A172 (cell line): ENCODE measurements around the gene TRDN. TPM values are rescaled to one million over a fixed set of nuclear protein-coding genes. Genes with fewer than 3 reads are reported as not detected.
"Not testable (repeated sequence)": the region's sequence is repeated elsewhere in the genome, so short reads cannot be mapped to it uniquely, and the experiment has no call there.

Source experiments
- DNase-seq: peaks from one replicate; pipeline ENCODE4 v3.0.0-alpha.2; 2015; ENCODE audit warnings: low spot score
- total RNA-seq: library from RNA; depleted of rRNA; stranded (reverse); fragments of >200 nt; shearing (Covaris generic); gene quantifications from 2 replicates; pipeline ENCODE4 v1.2.3, GENCODE V29; 2014

The TRDN gene
- total RNA-seq, 1 experiment from 2014 or later: 0.09 TPM

GRCh38 chr6:123562264-123562663 lies 74.5 kb downstream of the TRDN start:
- no peak for DNase-seq

GRCh38 chr6:123559816-123560215 lies 76.9 kb downstream of the TRDN start:
- DNase-seq: not testable (repeated sequence)

- DNase-seq: not testable (repeated sequence)
These were observed 79.3 kb downstream of the TRDN start for GRCh38 chr6:123557474-123557873.

GRCh38 chr6:123551939-123552707 lies 84.6 kb downstream of the TRDN start:
- DNase-seq: peak; percentile 11

GRCh38 chr6:123550052-123550617 lies 86.6 kb downstream of the TRDN start:
- DNase-seq: no peak

GRCh38 chr6:123549476-123549875 lies 87.3 kb downstream of the TRDN start:
- no peak for DNase-seq

- DNase-seq: no peak
These were observed 89.4 kb downstream of the TRDN start for GRCh38 chr6:123547216-123547978.

- DNase-seq: no peak
These were observed 90.2 kb downstream of the TRDN start for GRCh38 chr6:123546537-123546936.

- no peak for DNase-seq
These were observed 95.3 kb downstream of the TRDN start for GRCh38 chr6:123541462-123541861.

- DNase-seq: no peak
These were observed 102.7 kb downstream of the TRDN start for GRCh38 chr6:123533862-123534648.

GRCh38 chr6:123529843-123530242 lies 106.9 kb downstream of the TRDN start:
- DNase-seq: peak; percentile 16

GRCh38 chr6:123529058-123529457 lies 107.7 kb downstream of the TRDN start:
- no peak for DNase-seq

GRCh38 chr6:123527406-123527805 lies 109.3 kb downstream of the TRDN start:
- peak; percentile 16 for DNase-seq

GRCh38 chr6:123526128-123526527 lies 110.6 kb downstream of the TRDN start:
- DNase-seq: no peak

GRCh38 chr6:123524781-123525180 lies 112.0 kb downstream of the TRDN start:
- no peak for DNase-seq

- DNase-seq: no peak
These were observed 116.5 kb downstream of the TRDN start for GRCh38 chr6:123520217-123520616.

GRCh38 chr6:123519189-123519505 lies 117.6 kb downstream of the TRDN start:
- DNase-seq: no peak

GRCh38 chr6:123518441-123519188 lies 118.1 kb downstream of the TRDN start:
- DNase-seq: no peak

GRCh38 chr6:123515715-123516114 lies 121.0 kb downstream of the TRDN start:
- DNase-seq: no peak

- DNase-seq: no peak
These were observed 127.6 kb downstream of the TRDN start for GRCh38 chr6:123509112-123509511.

GRCh38 chr6:123508290-123508689 lies 128.5 kb downstream of the TRDN start:
- no peak for DNase-seq
